K562 (cell line): ENCODE results near the gene PARD3B.

ENCODE experiments used
- CTCF ChIP-seq, 3 experiments: IDR thresholded peaks in 2 of 3; conservative IDR thresholded peaks in 1 of 3; 2 replicates each; pipeline ENCODE4 v1.5.1; 2011 to 2012; ENCODE audit warnings: low read length in 3 of 3, mild to moderate bottlenecking in 3 of 3, control low read depth in 2 of 3, improper control_type of control experiment in 1 of 3, inconsistent platforms in 1 of 3, low read depth in 1 of 3, mixed read lengths in 1 of 3, moderate library complexity in 1 of 3; ENCODE audit not compliant: insufficient read depth in 2 of 3
- HDAC2 ChIP-seq: fragments of 450-650 bp; IDR thresholded peaks from 2 replicates; pipeline ENCODE4 v1.6.1; 2016; ENCODE audit warnings: mild to moderate bottlenecking
- MEF2D ChIP-seq: conservative IDR thresholded peaks from 2 replicates; pipeline ENCODE4 v1.6.1; 2016; ENCODE audit warnings: low read depth, missing genetic modification characterization, missing compliant biosample characterization
- SPI1 ChIP-seq: IDR thresholded peaks from 2 replicates; pipeline ENCODE4 v1.6.1; 2011; ENCODE audit warnings: low read depth, low read length, control low read depth, borderline replicate concordance
- TRIM24 ChIP-seq, 2 experiments: fragments of 450-650 bp; IDR thresholded peaks; 2 replicates each; pipeline ENCODE4 v1.6.1; 2016
- ZNF121 ChIP-seq: sonication (generic); formaldehyde crosslinking; conservative IDR thresholded peaks from 2 replicates; pipeline ENCODE4 v1.8.0; 2022; ENCODE audit warnings: missing genetic modification reagents
- TF ChIP-seq, protein P1 (sequence below): fragments of 250-450 bp; sonication (Bioruptor Pico); IDR thresholded peaks from 2 replicates; pipeline ENCODE4 v1.5.0; 2021; ENCODE audit warnings: mild to moderate bottlenecking, borderline replicate concordance

- TF ChIP-seq SPI1 (no peak), CTCF (IDR thresholded peaks at IDR 0.05 in 2 of 3, conservative IDR thresholded peaks at IDR 0.05 in 1 of 3; ENCODE audit: insufficient read depth in 2 of 3, low read depth in 1 of 3, low read length in 3 of 3) (no peak), TRIM24 (IDR thresholded peaks at IDR 0.05) (no peak), MEF2D (no peak), ZNF121 (CRISPR knock-in tag) (no peak), HDAC2 (no peak)
- TF ChIP-seq, protein P1, sequence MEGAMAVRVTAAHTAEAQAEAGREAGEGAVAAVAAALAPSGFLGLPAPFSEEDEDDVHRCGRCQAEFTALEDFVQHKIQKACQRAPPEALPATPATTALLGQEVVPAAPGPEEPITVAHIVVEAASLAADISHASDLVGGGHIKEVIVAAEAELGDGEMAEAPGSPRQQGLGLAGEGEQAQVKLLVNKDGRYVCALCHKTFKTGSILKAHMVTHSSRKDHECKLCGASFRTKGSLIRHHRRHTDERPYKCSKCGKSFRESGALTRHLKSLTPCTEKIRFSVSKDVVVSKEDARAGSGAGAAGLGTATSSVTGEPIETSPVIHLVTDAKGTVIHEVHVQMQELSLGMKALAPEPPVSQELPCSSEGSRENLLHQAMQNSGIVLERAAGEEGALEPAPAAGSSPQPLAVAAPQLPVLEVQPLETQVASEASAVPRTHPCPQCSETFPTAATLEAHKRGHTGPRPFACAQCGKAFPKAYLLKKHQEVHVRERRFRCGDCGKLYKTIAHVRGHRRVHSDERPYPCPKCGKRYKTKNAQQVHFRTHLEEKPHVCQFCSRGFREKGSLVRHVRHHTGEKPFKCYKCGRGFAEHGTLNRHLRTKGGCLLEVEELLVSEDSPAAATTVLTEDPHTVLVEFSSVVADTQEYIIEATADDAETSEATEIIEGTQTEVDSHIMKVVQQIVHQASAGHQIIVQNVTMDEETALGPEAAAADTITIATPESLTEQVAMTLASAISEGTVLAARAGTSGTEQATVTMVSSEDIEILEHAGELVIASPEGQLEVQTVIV (CRISPR knock-in tag) = no peak
Observed at GRCh38 chr2:205273627-205274026, 728.4 kb downstream of the PARD3B start.
